GM23248 (cell line): Measurements from ENCODE around the gene MED22. TPM values are rescaled to one million over a fixed set of nuclear protein-coding genes. Genes with fewer than 3 reads are reported as not detected.
A peak's percentile ranks its signal among the peaks of the same experiment; 100 is the strongest.

Experiments
- DNase-seq: peaks from one replicate; pipeline ENCODE4 v3.0.0-alpha.2; 2015
- H2AFZ ChIP-seq: fragments of 200-600 bp; sonication (generic); 2 replicates; pipeline ENCODE4 v1.6.1; 2016; ENCODE audit warnings: antibody characterized with exemption
- H3F3A ChIP-seq: fragments of 200-600 bp; sonication (generic); 2 replicates; pipeline ENCODE4 v1.6.1; 2016; ENCODE audit warnings: mild to moderate bottlenecking, antibody characterized with exemption, mixed run types; ENCODE audit not compliant: insufficient read depth
- H3K27ac ChIP-seq: fragments of 200-600 bp; sonication (generic); 2 replicates; pipeline ENCODE4 v1.5.1; 2016; ENCODE audit warnings: mild to moderate bottlenecking
- H3K27me3 ChIP-seq: fragments of 200-600 bp; sonication (generic); replicated peaks from 2 replicates; pipeline ENCODE4 v1.6.1; 2016; ENCODE audit warnings: mild to moderate bottlenecking; ENCODE audit not compliant: insufficient read depth
- H3K36me3 ChIP-seq: fragments of 200-600 bp; sonication (generic); 2 replicates; pipeline ENCODE4 v1.6.1; 2016; ENCODE audit warnings: low read depth, mild to moderate bottlenecking
- H3K4me1 ChIP-seq: fragments of 200-600 bp; sonication (generic); 2 replicates; pipeline ENCODE4 v1.6.1; 2016; ENCODE audit warnings: mild to moderate bottlenecking; ENCODE audit not compliant: insufficient read depth
- H3K4me2 ChIP-seq: fragments of 200-600 bp; sonication (generic); one replicate; pipeline ENCODE4 v1.6.1; 2016; ENCODE audit warnings: mild to moderate bottlenecking; ENCODE audit not compliant: unreplicated experiment
- H3K4me3 ChIP-seq: fragments of 200-600 bp; sonication (generic); 2 replicates; pipeline ENCODE4 v1.5.1; 2016; ENCODE audit warnings: mild to moderate bottlenecking
- H3K79me2 ChIP-seq: fragments of 200-600 bp; sonication (generic); 2 replicates; pipeline ENCODE4 v1.6.1; 2016; ENCODE audit warnings: mild to moderate bottlenecking; ENCODE audit not compliant: insufficient read depth
- H3K9ac ChIP-seq: fragments of 200-600 bp; sonication (generic); 2 replicates; pipeline ENCODE4 v1.6.1; 2016; ENCODE audit warnings: mild to moderate bottlenecking
- H3K9me2 ChIP-seq: fragments of 200-600 bp; sonication (generic); 2 replicates; pipeline ENCODE4 v1.6.1; 2016; ENCODE audit warnings: mixed run types, mild to moderate bottlenecking, moderate library complexity; ENCODE audit not compliant: insufficient read depth
- H3K9me3 ChIP-seq: fragments of 200-600 bp; sonication (generic); one replicate; pipeline ENCODE4 v1.6.1; 2017; ENCODE audit warnings: low read depth
- H4K20me1 ChIP-seq: fragments of 200-600 bp; sonication (generic); 2 replicates; pipeline ENCODE4 v1.6.0; 2016; ENCODE audit not compliant: insufficient read depth
- EZH2 ChIP-seq: fragments of 200-600 bp; sonication (generic); IDR thresholded peaks from 2 replicates; pipeline ENCODE4 v1.6.1; 2018; ENCODE audit warnings: antibody characterized with exemption, mild to moderate bottlenecking; ENCODE audit not compliant: insufficient read depth, poor library complexity, severe bottlenecking
- EZH2phosphoT487 ChIP-seq: fragments of 200-600 bp; sonication (generic); IDR thresholded peaks from 2 replicates; pipeline ENCODE4 v1.6.1; 2018; ENCODE audit warnings: antibody characterized with exemption, moderate library complexity, mild to moderate bottlenecking, low read depth; ENCODE audit not compliant: insufficient read depth
- WGBS, 2 experiments: methylation state at CpG; one replicate each; pipeline ENCODE4 v1.1.6; 2015 to 2017; ENCODE audit warnings: low lambda C conversion rate in 2 of 2, low coverage in 1 of 2; ENCODE audit errors: missing lambda C conversion rate in 2 of 2; 5-methylcytosine and 5-hydroxymethylcytosine counted together
- in situ Hi-C: fragments of 300-500 bp; cut with MboI; formaldehyde crosslinking; loops from 2 replicates; pipeline ENCODE4 v1.15.0; 2020
- polyA plus RNA-seq: library from polyadenylated mRNA; unstranded; fragments of >200 nt; fragmentation: Nextera tagmentation; extraction: Ambion mirVana; gene quantifications from 2 replicates; pipeline ENCODE4 v1.2.1, GENCODE V29; 2016
- total RNA-seq: library from RNA; depleted of rRNA; stranded (reverse); fragments of >200 nt; shearing (Covaris generic); gene quantifications from 2 replicates; pipeline ENCODE4 v1.2.3, GENCODE V29; 2014

Gene MED22
- total and polyA plus RNA-seq, 2 experiments from 2014 or later = 14.1 to 28.6 TPM

DNA sequence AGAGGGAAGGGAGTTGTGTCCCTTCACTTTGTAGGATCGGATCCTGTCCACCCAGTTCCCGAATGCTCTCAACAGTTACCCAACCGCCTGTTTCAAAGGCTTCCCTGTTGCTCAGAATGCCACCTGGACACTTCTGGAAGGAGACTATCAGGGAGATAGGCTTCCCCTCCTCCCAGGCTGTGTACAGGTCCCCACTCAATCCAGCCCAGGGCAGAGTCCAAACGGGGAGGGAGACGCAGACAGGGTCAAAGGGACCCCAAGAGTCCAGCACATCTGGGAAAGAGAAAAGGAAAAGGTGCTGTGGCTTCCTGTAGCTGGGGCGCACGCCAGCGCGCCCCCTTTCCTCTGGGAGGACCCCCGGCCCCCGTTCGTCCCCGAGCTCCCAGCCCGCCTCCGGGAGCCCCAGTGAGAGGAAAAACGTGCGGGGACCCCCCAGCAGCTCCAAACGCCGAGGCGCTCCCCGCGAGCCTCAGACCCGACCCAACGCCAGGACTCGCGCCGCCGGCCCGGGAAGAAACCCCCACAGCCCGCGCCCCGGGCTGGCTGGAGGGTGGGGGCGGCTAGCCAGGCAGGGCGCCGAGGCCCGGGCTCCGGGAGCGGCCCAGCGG lies 27.3 kb upstream of the MED22 start:
- Histone ChIP-seq H2AFZ (no peak overlapping the region), H3K4me3 (peak overlapping the region; percentile 83), H3K36me3 (peaks cover 7% of the 10 kb centered on the region), H3K9me2 (no peaks in the 10 kb centered on the region), H4K20me1 (peaks cover 29% of the 10 kb centered on the region; the same call in 1 of the 2 replicates), H3K9ac (peak overlapping the region; percentile 100), H3K79me2 (peaks cover 56% of the 10 kb centered on the region), H3F3A (peaks cover 56% of the 10 kb centered on the region), H3K9me3 (no peaks in the 10 kb centered on the region), H3K4me2 (peak overlapping the region; percentile 89), H3K27ac (peak overlapping the region; percentile 93), H3K4me1 (peaks cover 47% of the 10 kb centered on the region), H3K27me3 (no peaks in the 10 kb centered on the region)
- TF ChIP-seq EZH2phosphoT487 = no peak
- TF ChIP-seq EZH2 = no peak
- peak; percentile 77 for DNase-seq
- 1% methylated on average over 32 to 37 of the region's 39 CpGs for WGBS, 2 experiments
- in situ Hi-C loops = no loop called here

DNA sequence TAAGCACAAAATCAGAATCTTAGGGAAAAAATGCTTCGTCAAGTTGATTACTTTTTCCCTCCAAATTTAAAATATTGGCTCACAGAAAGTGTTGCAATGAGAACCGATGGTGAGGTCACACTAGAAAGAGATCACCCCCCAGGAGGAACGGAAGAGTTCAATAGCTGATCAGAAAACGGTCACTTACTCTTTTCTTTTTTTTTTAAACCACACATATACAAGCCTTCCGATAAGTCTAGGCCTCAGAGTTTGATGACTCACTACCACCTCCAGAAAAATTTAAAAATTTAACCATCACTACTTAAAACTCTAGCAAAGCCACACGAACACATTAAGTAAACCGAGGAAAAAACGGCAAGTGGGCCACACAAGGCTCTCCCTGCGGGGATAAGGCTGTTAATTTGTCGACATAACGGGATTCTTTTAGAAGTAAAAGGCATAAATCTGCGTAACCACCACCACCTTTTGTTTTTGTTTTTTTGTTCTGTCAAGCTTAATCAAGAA lies 26.7 kb upstream of the MED22 start:
- H3K4me1 ChIP-seq = peaks cover 50% of the 10 kb centered on the region
- in situ Hi-C loops = no loop called here

DNA sequence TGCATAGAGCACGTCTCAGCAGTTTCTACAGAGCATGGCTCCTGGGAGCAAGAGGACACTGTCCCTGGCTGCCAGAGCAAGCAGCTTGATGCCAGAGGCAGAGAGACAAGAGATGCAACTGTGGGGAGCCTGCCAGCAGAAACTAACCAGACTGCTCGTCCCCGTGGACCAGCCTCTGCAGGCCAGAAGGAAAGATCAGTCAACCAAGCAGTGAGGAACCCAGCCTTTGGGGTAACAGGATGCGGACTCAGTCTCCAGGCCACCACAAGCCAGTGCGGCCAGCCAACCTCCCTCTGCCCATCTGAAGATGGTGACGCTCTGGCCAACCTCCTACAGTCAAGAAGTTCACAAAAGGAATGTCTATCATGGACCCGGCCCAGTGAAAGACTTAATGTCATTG lies 24.2 kb upstream of the MED22 start:
- no peaks in the 10 kb centered on the region for H3K27me3 ChIP-seq
- peaks cover 87% of the 10 kb centered on the region for H3K79me2 ChIP-seq
- DNase-seq = no peak
- in situ Hi-C loops = no loop called here
- H3F3A ChIP-seq = peaks cover 46% of the 10 kb centered on the region
- H3K4me2 ChIP-seq = peak overlapping the region; percentile 17
- H3K9me2 ChIP-seq = no peaks in the 10 kb centered on the region
- TF ChIP-seq EZH2 = no peak
- no peak for TF ChIP-seq EZH2phosphoT487
- WGBS, 2 experiments = 36 to 40% methylated on average over 7 of the region's 7 CpGs
- H4K20me1 ChIP-seq = peaks cover 57% of the 10 kb centered on the region
- peaks cover 62% of the 10 kb centered on the region for H3K4me1 ChIP-seq
- H3K36me3 ChIP-seq = peaks cover 18% of the 10 kb centered on the region
- no peak overlapping the region for H2AFZ ChIP-seq
- H3K4me3 ChIP-seq = peak overlapping the region; percentile 11; the same call in 1 of the 2 replicates
- H3K9me3 ChIP-seq = no peaks in the 10 kb centered on the region
- peak overlapping the region; percentile 93; the same call in 1 of the 2 replicates for H3K27ac ChIP-seq
- H3K9ac ChIP-seq = peak overlapping the region; percentile 38

More for the DNA sequence above, 26.7 kb upstream of the MED22 start:
- no peak for TF ChIP-seq EZH2phosphoT487
- TF ChIP-seq EZH2 = no peak
- peak; percentile 91 for DNase-seq
- Histone ChIP-seq H3K9me2 (no peaks in the 10 kb centered on the region), H3K36me3 (peaks cover 12% of the 10 kb centered on the region), H4K20me1 (peaks cover 35% of the 10 kb centered on the region), H2AFZ (no peak overlapping the region), H3K4me3 (peak overlapping the region; percentile 83), H3K79me2 (peaks cover 62% of the 10 kb centered on the region), H3F3A (peaks cover 56% of the 10 kb centered on the region), H3K9ac (peak overlapping the region; percentile 100), H3K4me2 (peak overlapping the region; percentile 89), H3K27me3 (no peaks in the 10 kb centered on the region), H3K27ac (peak overlapping the region; percentile 93), H3K9me3 (no peaks in the 10 kb centered on the region)
- 1 to 4% methylated on average over 12 of the region's 12 CpGs for WGBS, 2 experiments

DNA sequence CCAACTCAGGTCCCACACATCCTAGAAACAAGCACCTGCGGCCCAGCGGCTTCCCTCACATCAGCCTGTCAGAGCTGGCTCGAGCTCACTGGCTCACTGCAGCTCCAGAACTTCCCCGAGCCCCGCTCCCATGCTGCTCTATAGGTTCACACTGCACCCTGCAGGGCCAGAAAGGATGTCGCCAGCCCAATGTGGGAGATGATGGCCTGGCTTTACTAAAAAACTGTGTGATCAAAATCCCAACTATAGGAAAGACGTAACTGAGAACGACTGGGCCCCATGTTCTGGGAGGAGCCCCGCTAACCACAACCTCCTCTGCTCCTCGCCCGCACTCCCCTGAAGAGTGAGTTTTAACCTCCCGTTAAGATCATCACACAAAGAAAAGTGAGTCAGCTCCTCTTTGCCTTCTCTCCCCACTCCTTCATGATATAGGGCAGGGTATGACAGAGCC lies 23.4 kb upstream of the MED22 start:
- TF ChIP-seq EZH2 (no peak), EZH2phosphoT487 (no peak)
- Histone ChIP-seq H3K36me3 (peaks cover 22% of the 10 kb centered on the region), H2AFZ (no peak overlapping the region), H3K4me2 (peak overlapping the region; percentile 17), H3K9me3 (no peaks in the 10 kb centered on the region), H3K4me3 (0 out of 2 replicates have a peak overlapping the region, but pooled peaks have one; percentile 11), H3K9me2 (no peaks in the 10 kb centered on the region), H3F3A (peaks cover 40% of the 10 kb centered on the region), H3K27me3 (no peaks in the 10 kb centered on the region), H3K4me1 (peaks cover 56% of the 10 kb centered on the region), H3K79me2 (peaks cover 95% of the 10 kb centered on the region), H4K20me1 (peaks cover 66% of the 10 kb centered on the region), H3K9ac (peak overlapping the region; percentile 38), H3K27ac (peak overlapping the region; percentile 93)
- peak; percentile 47 for DNase-seq
- in situ Hi-C loops = no loop called here
- WGBS, 2 experiments = 66 to 69% methylated on average over 12 of the region's 12 CpGs
